GM12878 (cell line): Measurements from ENCODE around the gene MYBBP1A. TPM values are rescaled to one million over a fixed set of nuclear protein-coding genes. Genes with fewer than 3 reads are reported as not detected.

Experiments
- ATAC-seq: fragments of 200-7000 bp; cut with Tn5 transposase; 3 replicates; pipeline ENCODE4 v1.9.1; 2020; ENCODE audit warnings: mild to moderate bottlenecking, moderate library complexity
- BruUV-seq: library from RNA; stranded (reverse); fragments of 400-500 nt; replicated peaks from 2 replicates; lab custom pipeline; 2021; lab: Mats Ljungman, UMichigan
- CTCF ChIA-PET: fragments of 300-600 bp; sonication (Branson Sonifier 250); formaldehyde crosslinking; extraction: SDS; loops from one replicate; lab custom pipeline; 2021; ENCODE audit warnings: inconsistent platforms; lab: Yijun Ruan, JAX
- POLR2A ChIA-PET: fragments of 350-600 bp; formaldehyde crosslinking; extraction: SDS; loops from one replicate; lab custom pipeline; 2021; ENCODE audit warnings: inconsistent platforms; lab: Charles Lee
- RAD21 ChIA-PET: fragments of 300-600 bp; sonication (Branson Sonifier 250); formaldehyde crosslinking; loops from one replicate; lab custom pipeline; 2023; ENCODE audit warnings: antibody characterized with exemption; ENCODE audit not compliant: unreplicated experiment; lab: Charles Lee
- SMC1A ChIA-PET: fragments of 300-600 bp; sonication (Branson Sonifier 250); formaldehyde crosslinking; loops from one replicate; lab custom pipeline; 2023; ENCODE audit not compliant: unreplicated experiment, uncharacterized antibody; lab: Charles Lee
- DNase-seq: peaks from one replicate; pipeline ENCODE4 v3.0.0-alpha.2; 2011; ENCODE audit warnings: low read depth, low spot score
- FAIRE-seq: peaks from 3 replicates; lab custom pipeline; 2011; peaks lifted over from hg19 to GRCh38; lab: Jason Lieb, UNC
- H2AFZ ChIP-seq: 2 replicates; pipeline ENCODE4 v1.6.0; 2011; ENCODE audit warnings: low read depth, low read length, control low read depth; ENCODE audit not compliant: control insufficient read depth
- H3K27ac ChIP-seq: 2 replicates; pipeline ENCODE4 v1.5.1; 2011; ENCODE audit warnings: control low read depth; ENCODE audit not compliant: control insufficient read depth, insufficient read depth
- H3K27me3 ChIP-seq, 2 experiments: replicated peaks in 1 of 2; 2 replicates each; pipeline versions ENCODE4 v1.6.0 to v1.6.1; 2011; ENCODE audit warnings: low read length in 1 of 2; ENCODE audit not compliant: control insufficient read depth in 2 of 2, insufficient read depth in 2 of 2
- H3K36me3 ChIP-seq, 2 experiments: 2 replicates each; pipeline ENCODE4 v1.5.1; 2011; ENCODE audit warnings: low read length in 1 of 2; ENCODE audit not compliant: control insufficient read depth in 2 of 2, insufficient read depth in 2 of 2
- H3K4me1 ChIP-seq: 2 replicates; pipeline ENCODE4 v1.6.1; 2011; ENCODE audit warnings: mild to moderate bottlenecking, low read length, moderate library complexity, mixed read lengths; ENCODE audit not compliant: control insufficient read depth, insufficient read depth
- H3K4me2 ChIP-seq: 2 replicates; pipeline ENCODE4 v1.6.0; 2011; ENCODE audit warnings: control low read depth; ENCODE audit not compliant: control insufficient read depth, insufficient read depth
- H3K4me3 ChIP-seq: fragments of 200-600 bp; sonication (generic); 2 replicates; pipeline ENCODE4 v1.5.1; 2016
- H3K79me2 ChIP-seq: 2 replicates; pipeline ENCODE4 v1.6.0; 2011; ENCODE audit warnings: low read length; ENCODE audit not compliant: control insufficient read depth, insufficient read depth
- H3K9ac ChIP-seq: 2 replicates; pipeline ENCODE4 v1.8.0; 2011; ENCODE audit warnings: low read length, control low read depth, mixed read lengths; ENCODE audit not compliant: control insufficient read depth, insufficient read depth
- H3K9me3 ChIP-seq: replicated peaks from 3 replicates; pipeline ENCODE4 v1.5.1; 2011; ENCODE audit warnings: mild to moderate bottlenecking, low read length; ENCODE audit not compliant: control insufficient read depth, insufficient read depth
- H4K20me1 ChIP-seq: 2 replicates; pipeline ENCODE4 v1.6.0; 2011; ENCODE audit not compliant: control insufficient read depth, insufficient read depth
- ATF2 ChIP-seq: IDR thresholded peaks from 2 replicates; pipeline ENCODE4 v1.6.1; 2012; ENCODE audit warnings: low read length, inconsistent platforms
- CEBPB ChIP-seq, 2 experiments: fragments of 150-350 bp in 1 of 2; IDR thresholded peaks; 2 replicates each; pipeline ENCODE4 v1.6.1; 2012 to 2014; ENCODE audit warnings: low read depth in 2 of 2, low read length in 2 of 2, borderline replicate concordance in 1 of 2, inconsistent platforms in 1 of 2
- CREM ChIP-seq: IDR thresholded peaks from 2 replicates; pipeline ENCODE4 v1.6.1; 2014; ENCODE audit warnings: antibody characterized with exemption, low read depth
- FOXK2 ChIP-seq: fragments of 450-650 bp; IDR thresholded peaks from 2 replicates; pipeline ENCODE4 v1.6.1; 2017; ENCODE audit warnings: mild to moderate bottlenecking, moderate library complexity
- REST ChIP-seq: IDR thresholded peaks from 2 replicates; pipeline ENCODE4 v1.6.1; 2012; ENCODE audit warnings: mild to moderate bottlenecking, low read depth, low read length
- SMC3 ChIP-seq: IDR thresholded peaks from 2 replicates; pipeline ENCODE4 v1.6.1; 2011; ENCODE audit warnings: low read length, improper control_type of control experiment, borderline replicate concordance
- ZZZ3 ChIP-seq: IDR thresholded peaks from 2 replicates; pipeline ENCODE4 v1.6.1; 2011; ENCODE audit warnings: low read depth; ENCODE audit not compliant: control insufficient read depth, insufficient read length
- WGBS: methylation state at CpG from one replicate; pipeline ENCODE4 v1.1.6; 2016; ENCODE audit warnings: low lambda C conversion rate; ENCODE audit not compliant: insufficient replicate concordance, insufficient coverage; ENCODE audit errors: missing lambda C conversion rate; 5-methylcytosine and 5-hydroxymethylcytosine counted together
- in situ Hi-C: fragments of 300-500 bp; cut with MboI; formaldehyde crosslinking; loops from 9 replicates; pipeline ENCODE4 v1.14.3; 2018; ENCODE audit warnings: mixed read lengths
- intact Hi-C: fragments of 100-400 bp; cut with micrococcal nuclease; formaldehyde crosslinking; loops from one replicate; pipeline ENCODE4 v1.14.2; 2022; ENCODE audit not compliant: unreplicated experiment
- polyA plus RNA-seq, 11 experiments: library from polyadenylated mRNA; depleted of rRNA in 4 of 11; unstranded in 6 of 11; stranded (reverse) in 5 of 11; fragments of >200 nt; fragmentation: Nextera tagmentation in 4 of 11; fragmentation: Illumina TruSeq in 1 of 11; extraction: Ambion mirVana in 4 of 11; extraction: Trizol in 1 of 11; gene quantifications; 1 replicate in 1 of 11; 2 replicates in 10 of 11; pipeline versions ENCODE4 v1.2.1 to v1.2.3, GENCODE V29; 2011 to 2016; ENCODE audit warnings: inconsistent platforms in 2 of 11, missing spikeins in 2 of 11, low read depth in 1 of 11
- total RNA-seq, 4 experiments: library from RNA; depleted of rRNA in 3 of 4; stranded (reverse); fragments of >200 nt in 3 of 4; fragmentation: Illumina TruSeq in 1 of 4; extraction: Trizol in 1 of 4; gene quantifications; 2 replicates each; pipeline versions ENCODE4 v1.2.1 to v1.2.3, GENCODE V29; 2013 to 2021
- TF ChIP-seq, protein P1 (sequence below): fragments of 450-650 bp; IDR thresholded peaks from 2 replicates; pipeline ENCODE4 v1.6.1; 2018; ENCODE audit warnings: borderline replicate concordance, mild to moderate bottlenecking; ENCODE audit not compliant: partially characterized antibody
- TF ChIP-seq, protein P2 (sequence below): fragments of 450-650 bp; IDR thresholded peaks from 2 replicates; pipeline ENCODE4 v1.6.1; 2016; ENCODE audit warnings: mild to moderate bottlenecking
- TF ChIP-seq, protein P3 (sequence below): fragments of 450-650 bp; formaldehyde crosslinking; IDR thresholded peaks from 2 replicates; pipeline ENCODE4 v1.5.0; 2022; ENCODE audit warnings: mild to moderate bottlenecking, missing genetic modification characterization

Gene MYBBP1A
- total and polyA plus RNA-seq, 10 of the 15 experiments (the other 5 are each of a cell fraction or from before 2014, with no cell fraction given): 2.5 to 121 (median 71.6) TPM

- RAD21 ChIA-PET: no interaction called here
- H3K4me3 ChIP-seq: no peak overlapping the region
- no TSS peak for BruUV-seq
- no peak overlapping the region for H2AFZ ChIP-seq
- FAIRE-seq (no peak), ATAC-seq (no peak), DNase-seq (no peak)
- H3K79me2 ChIP-seq: no peaks in the 10 kb centered on the region
- CTCF ChIA-PET: no interaction called here
- no peaks in the 10 kb centered on the region for H4K20me1 ChIP-seq
- H3K9me3 ChIP-seq: no peaks in the 10 kb centered on the region
- H3K27ac ChIP-seq: no peak overlapping the region
- in situ Hi-C loops (no loop called here), intact Hi-C loops (no loop called here)
- no peak overlapping the region for H3K9ac ChIP-seq
- WGBS: 100% methylated on average over 5 of the region's 5 CpGs
- SMC1A ChIA-PET: no interaction called here
- POLR2A ChIA-PET: no interaction called here
- no peaks in the 10 kb centered on the region for H3K36me3 ChIP-seq
- no peak overlapping the region for H3K4me2 ChIP-seq
- peaks cover 4 to 8% of the 10 kb centered on the region in 2 experiments for H3K27me3 ChIP-seq
- H3K4me1 ChIP-seq: peaks cover 6% of the 10 kb centered on the region; the same call in 1 of the 2 replicates
- TF ChIP-seq CEBPB (IDR thresholded peaks at IDR 0.05; ENCODE audit: borderline replicate concordance in 1 of 2, low read depth in 2 of 2, low read length in 2 of 2) (no peak), CREM (no peak), ZZZ3 (no peak), REST (no peak), ATF2 (no peak), FOXK2 (no peak), SMC3 (no peak)
- TF ChIP-seq, protein P1, sequence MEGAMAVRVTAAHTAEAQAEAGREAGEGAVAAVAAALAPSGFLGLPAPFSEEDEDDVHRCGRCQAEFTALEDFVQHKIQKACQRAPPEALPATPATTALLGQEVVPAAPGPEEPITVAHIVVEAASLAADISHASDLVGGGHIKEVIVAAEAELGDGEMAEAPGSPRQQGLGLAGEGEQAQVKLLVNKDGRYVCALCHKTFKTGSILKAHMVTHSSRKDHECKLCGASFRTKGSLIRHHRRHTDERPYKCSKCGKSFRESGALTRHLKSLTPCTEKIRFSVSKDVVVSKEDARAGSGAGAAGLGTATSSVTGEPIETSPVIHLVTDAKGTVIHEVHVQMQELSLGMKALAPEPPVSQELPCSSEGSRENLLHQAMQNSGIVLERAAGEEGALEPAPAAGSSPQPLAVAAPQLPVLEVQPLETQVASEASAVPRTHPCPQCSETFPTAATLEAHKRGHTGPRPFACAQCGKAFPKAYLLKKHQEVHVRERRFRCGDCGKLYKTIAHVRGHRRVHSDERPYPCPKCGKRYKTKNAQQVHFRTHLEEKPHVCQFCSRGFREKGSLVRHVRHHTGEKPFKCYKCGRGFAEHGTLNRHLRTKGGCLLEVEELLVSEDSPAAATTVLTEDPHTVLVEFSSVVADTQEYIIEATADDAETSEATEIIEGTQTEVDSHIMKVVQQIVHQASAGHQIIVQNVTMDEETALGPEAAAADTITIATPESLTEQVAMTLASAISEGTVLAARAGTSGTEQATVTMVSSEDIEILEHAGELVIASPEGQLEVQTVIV: no peak
- TF ChIP-seq, protein P2, sequence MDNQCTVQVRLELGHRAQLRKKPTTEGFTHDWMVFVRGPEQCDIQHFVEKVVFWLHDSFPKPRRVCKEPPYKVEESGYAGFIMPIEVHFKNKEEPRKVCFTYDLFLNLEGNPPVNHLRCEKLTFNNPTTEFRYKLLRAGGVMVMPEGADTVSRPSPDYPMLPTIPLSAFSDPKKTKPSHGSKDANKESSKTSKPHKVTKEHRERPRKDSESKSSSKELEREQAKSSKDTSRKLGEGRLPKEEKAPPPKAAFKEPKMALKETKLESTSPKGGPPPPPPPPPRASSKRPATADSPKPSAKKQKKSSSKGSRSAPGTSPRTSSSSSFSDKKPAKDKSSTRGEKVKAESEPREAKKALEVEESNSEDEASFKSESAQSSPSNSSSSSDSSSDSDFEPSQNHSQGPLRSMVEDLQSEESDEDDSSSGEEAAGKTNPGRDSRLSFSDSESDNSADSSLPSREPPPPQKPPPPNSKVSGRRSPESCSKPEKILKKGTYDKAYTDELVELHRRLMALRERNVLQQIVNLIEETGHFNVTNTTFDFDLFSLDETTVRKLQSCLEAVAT: no peak
- TF ChIP-seq, protein P3, sequence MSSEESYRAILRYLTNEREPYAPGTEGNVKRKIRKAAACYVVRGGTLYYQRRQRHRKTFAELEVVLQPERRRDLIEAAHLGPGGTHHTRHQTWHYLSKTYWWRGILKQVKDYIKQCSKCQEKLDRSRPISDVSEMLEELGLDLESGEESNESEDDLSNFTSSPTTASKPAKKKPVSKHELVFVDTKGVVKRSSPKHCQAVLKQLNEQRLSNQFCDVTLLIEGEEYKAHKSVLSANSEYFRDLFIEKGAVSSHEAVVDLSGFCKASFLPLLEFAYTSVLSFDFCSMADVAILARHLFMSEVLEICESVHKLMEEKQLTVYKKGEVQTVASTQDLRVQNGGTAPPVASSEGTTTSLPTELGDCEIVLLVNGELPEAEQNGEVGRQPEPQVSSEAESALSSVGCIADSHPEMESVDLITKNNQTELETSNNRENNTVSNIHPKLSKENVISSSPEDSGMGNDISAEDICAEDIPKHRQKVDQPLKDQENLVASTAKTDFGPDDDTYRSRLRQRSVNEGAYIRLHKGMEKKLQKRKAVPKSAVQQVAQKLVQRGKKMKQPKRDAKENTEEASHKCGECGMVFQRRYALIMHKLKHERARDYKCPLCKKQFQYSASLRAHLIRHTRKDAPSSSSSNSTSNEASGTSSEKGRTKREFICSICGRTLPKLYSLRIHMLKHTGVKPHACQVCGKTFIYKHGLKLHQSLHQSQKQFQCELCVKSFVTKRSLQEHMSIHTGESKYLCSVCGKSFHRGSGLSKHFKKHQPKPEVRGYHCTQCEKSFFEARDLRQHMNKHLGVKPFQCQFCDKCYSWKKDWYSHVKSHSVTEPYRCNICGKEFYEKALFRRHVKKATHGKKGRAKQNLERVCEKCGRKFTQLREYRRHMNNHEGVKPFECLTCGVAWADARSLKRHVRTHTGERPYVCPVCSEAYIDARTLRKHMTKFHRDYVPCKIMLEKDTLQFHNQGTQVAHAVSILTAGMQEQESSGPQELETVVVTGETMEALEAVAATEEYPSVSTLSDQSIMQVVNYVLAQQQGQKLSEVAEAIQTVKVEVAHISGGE: no peak
Observed at GRCh38 chr17:4505187-4505586, 50.0 kb downstream of the MYBBP1A start.
